Measurements from ENCODE around the gene MFAP3L.
"Not testable (repeated sequence)": the region's sequence is repeated elsewhere in the genome, so short reads cannot be mapped to it uniquely, and the experiment has no call there.

Gene MFAP3L

GRCh38 chr4:169986369-169986768, 39.8 kb downstream of the MFAP3L start:
- DNase-seq, result no peak

GRCh38 chr4:169985881-169986280, 40.3 kb downstream of the MFAP3L start:
- no peak for DNase-seq

DNA sequence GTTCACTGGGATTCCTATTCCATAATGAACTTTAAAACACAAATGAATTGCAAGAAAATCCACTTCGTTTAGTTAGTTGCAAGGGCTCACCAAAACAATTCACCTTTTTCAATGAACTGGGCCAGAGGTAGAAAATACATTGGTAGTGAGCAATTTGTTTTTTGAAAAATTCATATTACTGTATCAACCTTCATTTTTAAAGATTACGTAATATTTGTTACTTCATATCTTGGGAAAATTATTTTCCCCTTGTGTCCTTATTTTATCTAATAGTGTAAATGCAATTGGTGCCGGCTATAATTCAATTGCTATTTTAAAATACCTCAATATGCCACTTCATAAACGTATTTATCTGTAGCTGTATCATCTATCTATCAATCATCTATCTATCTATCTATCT, 41.5 kb downstream of the MFAP3L start:
- DNase-seq, result no peak

GRCh38 chr4:169984173-169984572, 42.0 kb downstream of the MFAP3L start:
- DNase-seq, result no peak

- DNase-seq, result no peak
These were observed 49.2 kb downstream of the MFAP3L start for GRCh38 chr4:169976951-169977350.

- DNase-seq, result no peak
These were observed 50.1 kb downstream of the MFAP3L start for GRCh38 chr4:169975838-169976796.

DNA sequence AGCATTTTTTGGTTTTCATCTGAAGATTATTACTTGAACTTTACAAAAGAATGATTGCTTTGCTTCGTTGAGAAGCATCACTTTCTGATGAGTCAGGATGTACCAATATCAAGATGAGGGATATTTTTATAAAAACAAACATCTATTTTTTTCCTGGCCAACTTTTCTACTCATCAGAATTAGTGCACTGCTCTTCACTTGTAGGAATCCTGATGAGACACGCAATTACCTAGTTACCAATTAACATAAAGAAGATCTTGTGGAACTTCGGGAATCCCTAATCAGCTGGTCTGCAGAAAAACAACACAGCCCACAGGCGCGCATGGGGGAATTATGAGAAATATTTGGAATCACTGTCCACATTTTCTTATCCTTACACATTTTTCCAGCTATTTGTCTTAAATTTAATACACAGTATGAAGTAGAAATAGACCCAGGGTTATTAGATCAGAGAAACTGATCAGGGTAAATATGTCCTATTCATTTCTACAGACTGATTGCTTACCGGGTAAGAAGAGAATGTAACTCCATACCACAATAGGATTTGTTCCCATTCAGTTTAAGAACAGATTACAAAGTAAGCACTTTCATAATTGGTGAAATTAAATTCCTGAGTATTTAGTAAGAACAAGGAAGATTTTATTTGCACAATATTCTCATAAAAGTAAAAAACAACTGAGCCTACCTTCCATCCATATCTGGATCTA, 50.9 kb downstream of the MFAP3L start:
- DNase-seq, result no peak

GRCh38 chr4:169971456-169972015, 54.7 kb downstream of the MFAP3L start:
- DNase-seq, result no peak

DNA sequence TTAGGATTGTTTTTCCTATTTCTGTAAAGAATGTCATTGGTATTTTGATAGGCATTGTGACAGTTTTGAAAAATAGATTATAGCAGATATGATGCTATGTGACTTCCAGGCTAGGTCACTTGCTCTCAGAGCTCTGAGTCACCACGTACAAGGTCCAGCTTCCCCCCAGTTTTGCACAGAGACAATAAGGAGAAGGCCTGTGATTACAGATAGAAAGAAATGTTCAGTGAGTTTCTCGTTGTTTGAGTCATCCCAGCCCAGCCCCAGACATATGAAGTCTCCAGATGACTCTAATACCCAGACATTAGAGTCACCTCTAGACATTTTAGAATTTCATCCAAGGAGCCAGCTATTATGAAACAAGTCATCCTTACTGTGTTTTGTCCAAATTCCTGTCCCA, 57.2 kb downstream of the MFAP3L start:
- no peak for DNase-seq

DNA sequence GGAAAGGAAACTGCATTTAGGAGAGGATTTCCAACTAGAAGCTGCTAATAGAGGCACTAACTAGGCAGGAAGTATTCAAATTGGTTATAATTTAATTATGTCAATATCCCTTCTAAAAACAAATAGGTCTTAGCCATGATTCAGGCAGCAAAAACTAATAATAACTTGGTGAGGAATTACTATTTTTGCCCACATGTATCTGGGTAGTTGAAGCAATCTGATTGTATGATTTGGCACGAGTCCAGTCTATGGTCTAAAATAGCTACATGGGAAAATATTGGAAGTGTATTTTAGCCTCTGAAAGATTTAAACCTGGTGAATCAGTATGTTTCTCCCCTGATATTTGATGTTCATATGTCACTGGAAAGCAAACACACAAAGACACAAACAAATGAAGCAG, 62.2 kb downstream of the MFAP3L start:
- DNase-seq, result no peak

- DNase-seq, result no peak
These were observed 66.9 kb downstream of the MFAP3L start for GRCh38 chr4:169959254-169959653.

DNA sequence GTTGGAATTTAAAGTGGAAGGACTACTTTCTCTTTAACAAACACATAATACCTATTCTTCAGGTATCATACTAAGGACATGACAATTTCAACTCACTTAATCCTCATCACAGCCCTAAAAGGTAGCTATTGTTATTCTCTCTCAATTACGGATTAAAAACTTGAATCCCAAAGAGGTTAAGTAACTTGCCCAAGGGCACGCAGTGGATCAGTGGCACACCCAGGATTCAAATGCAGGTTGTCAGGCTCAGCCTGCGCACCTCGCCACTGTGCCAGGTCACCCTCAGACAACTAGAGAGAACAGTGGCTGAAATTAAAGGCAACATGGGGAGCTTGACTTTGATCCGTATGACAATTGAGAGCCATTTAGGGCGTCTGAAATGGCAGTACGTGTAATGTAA, 67.6 kb downstream of the MFAP3L start:
- no peak for DNase-seq

GRCh38 chr4:169957785-169958184, 68.4 kb downstream of the MFAP3L start:
- no peak for DNase-seq

DNA sequence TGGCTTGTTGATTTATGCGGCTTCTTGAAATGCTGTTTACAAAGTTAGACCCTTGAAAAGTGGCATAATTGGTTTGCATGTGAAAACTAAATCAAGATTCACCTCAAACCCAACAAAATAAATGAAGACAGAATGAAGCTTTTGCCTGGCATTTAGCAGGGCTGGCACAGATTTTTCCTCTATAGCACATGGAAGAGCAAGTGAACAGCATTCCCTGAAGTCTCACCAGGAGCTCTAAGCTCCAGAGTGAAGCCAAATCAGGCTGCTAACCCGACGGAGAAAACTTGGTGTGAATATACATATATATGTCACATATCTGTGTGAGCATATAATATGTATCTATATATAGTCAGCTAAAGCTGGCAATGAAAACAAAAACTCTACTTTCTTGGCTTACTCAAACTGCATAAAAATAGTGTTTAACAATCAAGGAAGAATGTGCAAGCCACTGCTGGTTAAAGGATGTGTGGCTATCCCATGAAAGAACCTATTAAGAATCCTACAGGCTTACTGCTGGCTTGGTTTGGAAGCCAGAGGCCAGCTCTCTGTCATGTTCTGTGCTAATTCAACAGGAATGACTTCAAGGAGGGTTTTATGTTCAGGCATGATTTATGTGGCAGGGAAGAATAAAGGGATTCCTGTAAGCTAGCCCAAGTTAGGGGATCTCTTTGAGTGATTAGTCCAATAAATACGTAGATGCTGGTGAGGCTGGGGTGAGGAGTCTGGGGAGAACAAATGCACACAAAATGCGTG, 69.9 kb downstream of the MFAP3L start:
- no peak for DNase-seq

- DNase-seq, result no peak
These were observed 70.7 kb downstream of the MFAP3L start for GRCh38 chr4:169955521-169955920.

DNA sequence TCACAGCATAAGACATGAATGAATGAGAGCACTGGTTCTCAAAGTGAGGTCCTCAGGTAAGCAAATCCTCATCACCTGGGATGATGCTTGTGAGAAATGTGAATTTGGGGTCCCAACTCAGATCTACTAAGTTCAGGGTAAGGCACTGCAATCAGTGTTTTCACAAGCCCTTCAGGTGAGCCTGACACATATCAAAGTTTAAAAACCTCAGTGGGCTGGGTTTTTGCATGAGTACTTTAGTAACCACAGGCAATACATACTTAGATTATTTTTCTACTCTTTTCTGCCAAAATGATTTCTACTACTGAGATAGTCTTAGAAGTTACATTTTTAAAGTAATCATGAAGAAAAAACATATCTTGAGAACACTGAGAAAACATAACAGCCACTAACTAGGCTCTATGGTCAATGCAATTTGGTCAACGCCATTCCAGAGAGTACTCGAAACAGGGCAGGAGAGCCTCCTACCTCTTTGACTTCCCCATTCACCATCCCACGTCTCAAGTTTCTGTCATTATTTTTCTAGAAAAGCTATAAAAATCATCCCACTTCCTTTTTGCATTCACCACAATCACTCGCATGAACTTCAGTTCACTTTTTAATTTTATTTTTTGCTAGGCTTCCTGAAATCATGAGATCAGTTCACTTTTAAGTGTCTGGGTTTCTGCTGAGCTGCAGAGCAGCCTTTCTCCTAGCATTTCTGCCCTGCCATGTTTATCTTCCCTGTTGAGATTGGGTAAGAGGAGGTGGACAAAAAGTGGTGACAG, 73.8 kb downstream of the MFAP3L start:
- no peak for DNase-seq

- DNase-seq, result no peak
These were observed 77.9 kb downstream of the MFAP3L start for GRCh38 chr4:169948271-169948670.

DNA sequence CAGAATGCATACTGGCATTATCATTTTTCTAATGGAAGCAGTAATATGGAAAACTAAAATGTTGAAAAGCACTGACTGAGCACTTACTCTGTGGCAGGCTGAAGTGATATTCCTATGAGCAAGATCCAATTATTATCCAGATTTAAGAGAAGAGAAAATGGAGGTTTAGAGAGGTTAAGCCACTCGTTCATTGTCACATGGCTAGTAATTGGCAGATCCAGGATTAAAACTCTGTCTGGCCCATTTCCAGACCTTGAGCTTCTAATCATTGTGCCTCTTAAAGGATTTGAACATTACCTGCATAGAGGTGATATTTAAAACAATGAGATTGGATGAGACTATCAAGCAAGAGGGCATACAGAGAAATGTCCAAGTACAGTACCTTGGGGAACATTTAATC, 80.6 kb downstream of the MFAP3L start:
- DNase-seq, result no peak

DNA sequence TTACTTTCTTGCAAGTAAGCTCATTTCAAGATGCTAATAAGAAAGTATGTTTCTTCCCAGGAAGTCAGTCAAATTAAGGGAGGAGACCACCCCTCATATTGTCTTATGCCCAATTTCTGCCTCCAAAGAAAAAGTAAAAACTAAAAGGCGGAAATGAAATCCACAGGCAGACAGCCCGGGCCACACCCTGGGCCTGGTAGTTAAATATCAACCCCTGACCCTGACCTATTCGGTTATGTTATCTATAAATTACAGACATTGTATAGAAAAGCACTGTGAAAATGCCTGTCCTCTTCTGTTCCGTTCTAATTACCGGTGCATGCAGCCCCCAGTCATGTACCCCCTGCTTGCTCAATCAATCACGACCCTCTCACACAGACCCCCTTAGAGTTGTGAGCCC, 82.6 kb downstream of the MFAP3L start:
- DNase-seq, result not testable (repeated sequence)

GRCh38 chr4:169941141-169941540, 85.1 kb downstream of the MFAP3L start:
- no peak for DNase-seq

- no peak for DNase-seq
These were observed 85.7 kb downstream of the MFAP3L start for GRCh38 chr4:169940460-169940859.
